GM12878 (cell line): ENCODE data around the gene ANTXR1. TPM values are rescaled to one million over a fixed set of nuclear protein-coding genes. Genes with fewer than 3 reads are reported as not detected.

ENCODE experiments used
- ATAC-seq: fragments of 200-7000 bp; cut with Tn5 transposase; 3 replicates; pipeline ENCODE4 v1.9.1; 2020; ENCODE audit warnings: mild to moderate bottlenecking, moderate library complexity
- BruUV-seq: library from RNA; stranded (reverse); fragments of 400-500 nt; replicated peaks from 2 replicates; lab custom pipeline; 2021; lab: Mats Ljungman, UMichigan
- CTCF ChIA-PET: fragments of 300-600 bp; sonication (Branson Sonifier 250); formaldehyde crosslinking; extraction: SDS; loops from one replicate; lab custom pipeline; 2021; ENCODE audit warnings: inconsistent platforms; lab: Yijun Ruan, JAX
- POLR2A ChIA-PET: fragments of 350-600 bp; formaldehyde crosslinking; extraction: SDS; loops from one replicate; lab custom pipeline; 2021; ENCODE audit warnings: inconsistent platforms; lab: Charles Lee
- RAD21 ChIA-PET: fragments of 300-600 bp; sonication (Branson Sonifier 250); formaldehyde crosslinking; loops from one replicate; lab custom pipeline; 2023; ENCODE audit warnings: antibody characterized with exemption; ENCODE audit not compliant: unreplicated experiment; lab: Charles Lee
- SMC1A ChIA-PET: fragments of 300-600 bp; sonication (Branson Sonifier 250); formaldehyde crosslinking; loops from one replicate; lab custom pipeline; 2023; ENCODE audit not compliant: unreplicated experiment, uncharacterized antibody; lab: Charles Lee
- DNase-seq: peaks from one replicate; pipeline ENCODE4 v3.0.0-alpha.2; 2011; ENCODE audit warnings: low read depth, low spot score
- FAIRE-seq: peaks from 3 replicates; lab custom pipeline; 2011; peaks lifted over from hg19 to GRCh38; lab: Jason Lieb, UNC
- H2AFZ ChIP-seq: 2 replicates; pipeline ENCODE4 v1.6.0; 2011; ENCODE audit warnings: low read depth, low read length, control low read depth; ENCODE audit not compliant: control insufficient read depth
- H3K27ac ChIP-seq: 2 replicates; pipeline ENCODE4 v1.5.1; 2011; ENCODE audit warnings: control low read depth; ENCODE audit not compliant: control insufficient read depth, insufficient read depth
- H3K27me3 ChIP-seq, 2 experiments: replicated peaks in 1 of 2; 2 replicates each; pipeline versions ENCODE4 v1.6.0 to v1.6.1; 2011; ENCODE audit warnings: low read length in 1 of 2; ENCODE audit not compliant: control insufficient read depth in 2 of 2, insufficient read depth in 2 of 2
- H3K36me3 ChIP-seq, 2 experiments: 2 replicates each; pipeline ENCODE4 v1.5.1; 2011; ENCODE audit warnings: low read length in 1 of 2; ENCODE audit not compliant: control insufficient read depth in 2 of 2, insufficient read depth in 2 of 2
- H3K4me1 ChIP-seq: 2 replicates; pipeline ENCODE4 v1.6.1; 2011; ENCODE audit warnings: mild to moderate bottlenecking, low read length, moderate library complexity, mixed read lengths; ENCODE audit not compliant: control insufficient read depth, insufficient read depth
- H3K4me2 ChIP-seq: 2 replicates; pipeline ENCODE4 v1.6.0; 2011; ENCODE audit warnings: control low read depth; ENCODE audit not compliant: control insufficient read depth, insufficient read depth
- H3K4me3 ChIP-seq: fragments of 200-600 bp; sonication (generic); 2 replicates; pipeline ENCODE4 v1.5.1; 2016
- H3K79me2 ChIP-seq: 2 replicates; pipeline ENCODE4 v1.6.0; 2011; ENCODE audit warnings: low read length; ENCODE audit not compliant: control insufficient read depth, insufficient read depth
- H3K9ac ChIP-seq: 2 replicates; pipeline ENCODE4 v1.8.0; 2011; ENCODE audit warnings: low read length, control low read depth, mixed read lengths; ENCODE audit not compliant: control insufficient read depth, insufficient read depth
- H3K9me3 ChIP-seq: replicated peaks from 3 replicates; pipeline ENCODE4 v1.5.1; 2011; ENCODE audit warnings: mild to moderate bottlenecking, low read length; ENCODE audit not compliant: control insufficient read depth, insufficient read depth
- H4K20me1 ChIP-seq: 2 replicates; pipeline ENCODE4 v1.6.0; 2011; ENCODE audit not compliant: control insufficient read depth, insufficient read depth
- CBX3 ChIP-seq: fragments of 200-600 bp; sonication (generic); IDR thresholded peaks from 2 replicates; pipeline ENCODE4 v1.6.1; 2016; ENCODE audit warnings: low read depth, borderline replicate concordance
- CTCF ChIP-seq, 3 experiments: IDR thresholded peaks in 2 of 3; conservative IDR thresholded peaks in 1 of 3; 2 replicates each; pipeline ENCODE4 v1.5.1; 2011; ENCODE audit warnings: low read depth in 3 of 3, low read length in 3 of 3, mild to moderate bottlenecking in 3 of 3, control low read depth in 2 of 3, moderate library complexity in 2 of 3, inconsistent platforms in 1 of 3, mixed read lengths in 1 of 3; ENCODE audit not compliant: control insufficient read depth in 2 of 3, insufficient read depth in 1 of 3; ENCODE audit errors: extremely low read depth in 1 of 3
- GABPA ChIP-seq: IDR thresholded peaks from 2 replicates; pipeline ENCODE4 v1.6.1; 2014; ENCODE audit warnings: antibody characterized with exemption, low read depth, mild to moderate bottlenecking, inconsistent platforms
- IRF3 ChIP-seq: fragments of 450-650 bp; IDR thresholded peaks from 2 replicates; pipeline ENCODE4 v1.6.1; 2014; ENCODE audit warnings: mild to moderate bottlenecking
- NFYB ChIP-seq: IDR thresholded peaks from 2 replicates; pipeline ENCODE4 v1.6.1; 2011; ENCODE audit warnings: low read depth, mild to moderate bottlenecking, low read length, improper control_type of control experiment, moderate library complexity; ENCODE audit not compliant: insufficient read depth
- POLR2A ChIP-seq: IDR thresholded peaks from 2 replicates; pipeline ENCODE4 v1.6.1; 2011; ENCODE audit warnings: low read depth, mild to moderate bottlenecking, low read length
- RELA ChIP-seq: fragments of 450-650 bp; IDR thresholded peaks from 2 replicates; pipeline ENCODE4 v1.8.0; 2014; ENCODE audit warnings: borderline replicate concordance; ENCODE audit not compliant: partially characterized antibody
- STAT1 ChIP-seq: fragments of 450-650 bp; conservative IDR thresholded peaks from 2 replicates; pipeline ENCODE4 v1.6.1; 2014; ENCODE audit warnings: antibody characterized with exemption, mild to moderate bottlenecking
- ZSCAN29 ChIP-seq: fragments of 450-650 bp; IDR thresholded peaks from 2 replicates; pipeline ENCODE4 v1.6.1; 2017; ENCODE audit warnings: mild to moderate bottlenecking, moderate library complexity
- WGBS: methylation state at CpG from one replicate; pipeline ENCODE4 v1.1.6; 2016; ENCODE audit warnings: low lambda C conversion rate; ENCODE audit not compliant: insufficient replicate concordance, insufficient coverage; ENCODE audit errors: missing lambda C conversion rate; 5-methylcytosine and 5-hydroxymethylcytosine counted together
- in situ Hi-C: fragments of 300-500 bp; cut with MboI; formaldehyde crosslinking; loops from 9 replicates; pipeline ENCODE4 v1.14.3; 2018; ENCODE audit warnings: mixed read lengths
- intact Hi-C: fragments of 100-400 bp; cut with micrococcal nuclease; formaldehyde crosslinking; loops from one replicate; pipeline ENCODE4 v1.14.2; 2022; ENCODE audit not compliant: unreplicated experiment
- polyA plus RNA-seq, 11 experiments: library from polyadenylated mRNA; depleted of rRNA in 4 of 11; unstranded in 6 of 11; stranded (reverse) in 5 of 11; fragments of >200 nt; fragmentation: Nextera tagmentation in 4 of 11; fragmentation: Illumina TruSeq in 1 of 11; extraction: Ambion mirVana in 4 of 11; extraction: Trizol in 1 of 11; gene quantifications; 1 replicate in 1 of 11; 2 replicates in 10 of 11; pipeline versions ENCODE4 v1.2.1 to v1.2.3, GENCODE V29; 2011 to 2016; ENCODE audit warnings: inconsistent platforms in 2 of 11, missing spikeins in 2 of 11, low read depth in 1 of 11
- total RNA-seq, 4 experiments: library from RNA; depleted of rRNA in 3 of 4; stranded (reverse); fragments of >200 nt in 3 of 4; fragmentation: Illumina TruSeq in 1 of 4; extraction: Trizol in 1 of 4; gene quantifications; 2 replicates each; pipeline versions ENCODE4 v1.2.1 to v1.2.3, GENCODE V29; 2013 to 2021
- TF ChIP-seq, protein P1 (sequence below): IDR thresholded peaks from 2 replicates; pipeline ENCODE4 v1.6.1; 2011; ENCODE audit warnings: mild to moderate bottlenecking, low read depth, low read length, moderate library complexity; ENCODE audit not compliant: insufficient replicate concordance

The ANTXR1 gene
- total and polyA plus RNA-seq, 10 of the 15 experiments (the other 5 are each of a cell fraction or from before 2014, with no cell fraction given): 0.09 to 0.26 TPM; not detected in 8

GRCh38 chr2:69171116-69171896 lies 158.3 kb downstream of the ANTXR1 start (continued):
- TF ChIP-seq, protein P1, sequence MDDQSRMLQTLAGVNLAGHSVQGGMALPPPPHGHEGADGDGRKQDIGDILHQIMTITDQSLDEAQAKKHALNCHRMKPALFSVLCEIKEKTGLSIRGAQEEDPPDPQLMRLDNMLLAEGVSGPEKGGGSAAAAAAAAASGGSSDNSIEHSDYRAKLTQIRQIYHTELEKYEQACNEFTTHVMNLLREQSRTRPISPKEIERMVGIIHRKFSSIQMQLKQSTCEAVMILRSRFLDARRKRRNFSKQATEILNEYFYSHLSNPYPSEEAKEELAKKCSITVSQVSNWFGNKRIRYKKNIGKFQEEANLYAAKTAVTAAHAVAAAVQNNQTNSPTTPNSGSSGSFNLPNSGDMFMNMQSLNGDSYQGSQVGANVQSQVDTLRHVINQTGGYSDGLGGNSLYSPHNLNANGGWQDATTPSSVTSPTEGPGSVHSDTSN: no peak
- no peak for TF ChIP-seq STAT1
- TF ChIP-seq, all 136 proteins: peak for 0

DNA sequence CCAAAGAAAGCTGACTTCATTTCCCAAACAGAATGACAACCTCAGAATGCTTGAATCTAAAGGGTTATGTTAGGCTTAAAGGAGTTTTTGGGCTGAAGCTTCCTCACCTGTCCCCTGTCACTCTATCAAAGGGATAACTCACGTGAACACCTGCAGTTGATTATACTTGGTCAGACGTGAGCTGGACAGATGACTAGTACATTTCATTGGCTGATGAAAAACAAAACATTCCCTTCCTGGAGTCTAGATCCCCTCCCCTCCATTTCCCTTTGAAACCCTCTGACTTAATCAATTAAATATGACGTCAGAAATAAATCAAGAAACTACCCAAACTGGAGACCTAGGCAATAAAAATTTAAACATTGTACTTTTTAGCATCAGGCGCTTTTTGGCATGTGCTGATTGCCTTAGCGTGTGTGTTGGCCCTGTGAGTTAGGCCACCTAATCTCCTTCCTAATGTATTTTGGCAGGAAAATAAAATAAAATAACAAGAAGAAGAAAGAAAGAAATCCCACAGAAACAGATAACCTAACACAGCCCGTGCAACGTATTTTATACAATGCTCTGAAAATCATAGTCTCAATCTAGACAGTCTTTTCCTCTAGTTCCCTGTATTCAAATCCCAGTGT lies 159.0 kb downstream of the ANTXR1 start:
- ChIA-PET SMC1A (interaction anchor here (1.1 kb wide), 1 partner anchor 10 kb away, joined by 7 read pairs; no protein-coding TSS in a partner anchor), CTCF (interaction anchor here (1.2 to 1.7 kb wide), 2 partner anchors 9 to 26 kb away, joined by 3 read pairs; no protein-coding TSS in a partner anchor), POLR2A (no interaction called here), RAD21 (no interaction called here)
- no peak overlapping the region for H3K4me2 ChIP-seq
- FAIRE-seq: no peak
- no peaks in the 10 kb centered on the region for H3K9me3 ChIP-seq
- no TSS peak for BruUV-seq
- no peaks in the 10 kb centered on the region for H3K79me2 ChIP-seq
- H4K20me1 ChIP-seq: no peaks in the 10 kb centered on the region
- no peak for ATAC-seq
- H3K9ac ChIP-seq: no peak overlapping the region
- 65% methylated on average over 7 of the region's 7 CpGs for WGBS
- H3K36me3 ChIP-seq: no peaks in the 10 kb centered on the region
- DNase-seq: no peak
- H2AFZ ChIP-seq: no peak overlapping the region
- in situ Hi-C loops (no loop called here), intact Hi-C loops (no loop called here)
- H3K4me3 ChIP-seq: no peak overlapping the region
- no peak overlapping the region for H3K27ac ChIP-seq
- peaks cover 0 to 18% of the 10 kb centered on the region in 2 experiments for H3K27me3 ChIP-seq
- H3K4me1 ChIP-seq: 0 out of 2 replicates have a peak, but pooled peaks cover 2% of the 10 kb centered on the region
- TF ChIP-seq IRF3 (no peak), CBX3 (no peak), POLR2A (no peak), NFYB (no peak), GABPA (no peak), ZSCAN29 (no peak), CTCF (IDR thresholded peaks at IDR 0.05 in 2 of 3, conservative IDR thresholded peaks at IDR 0.05 in 1 of 3; ENCODE audit: control insufficient read depth in 2 of 3, extremely low read depth in 1 of 3, insufficient read depth in 1 of 3, low read depth in 3 of 3, low read length in 3 of 3) (no peak), RELA (no peak)
- TF ChIP-seq, protein P1: no peak
